GM23338 (cell line): ENCODE measurements around the gene MYD88. TPM values are rescaled to one million over a fixed set of nuclear protein-coding genes. Genes with fewer than 3 reads are reported as not detected.

ENCODE experiments used
- ATAC-seq: fragments of 200-7000 bp; cut with Tn5 transposase; 3 replicates; pipeline ENCODE4 v1.9.1; 2020
- DNase-seq: peaks from one replicate; pipeline ENCODE4 v3.0.0-alpha.2; 2015; ENCODE audit warnings: low spot score
- H2AFZ ChIP-seq: fragments of 200-600 bp; sonication (generic); 2 replicates; pipeline ENCODE4 v1.8.0; 2016; ENCODE audit warnings: antibody characterized with exemption, mild to moderate bottlenecking, moderate library complexity
- H3F3A ChIP-seq: fragments of 200-600 bp; sonication (generic); replicated peaks from 2 replicates; pipeline ENCODE4 v1.8.0; 2017; ENCODE audit warnings: antibody characterized with exemption, mixed run types, low read depth
- H3K27ac ChIP-seq: fragments of 200-600 bp; sonication (generic); 2 replicates; pipeline ENCODE4 v1.6.1; 2016; ENCODE audit warnings: low read depth
- H3K27me3 ChIP-seq: fragments of 200-600 bp; sonication (generic); 2 replicates; pipeline ENCODE4 v1.8.0; 2016; ENCODE audit warnings: mild to moderate bottlenecking, mixed run types, moderate library complexity; ENCODE audit not compliant: insufficient read depth
- H3K36me3 ChIP-seq: fragments of 200-600 bp; sonication (generic); 2 replicates; pipeline ENCODE4 v1.8.0; 2016; ENCODE audit warnings: mild to moderate bottlenecking; ENCODE audit not compliant: insufficient read depth
- H3K4me1 ChIP-seq: fragments of 200-600 bp; sonication (generic); 2 replicates; pipeline ENCODE4 v1.8.0; 2016; ENCODE audit warnings: mild to moderate bottlenecking, moderate library complexity; ENCODE audit not compliant: insufficient read depth
- H3K4me2 ChIP-seq: fragments of 200-600 bp; sonication (generic); 2 replicates; pipeline ENCODE4 v1.7.1; 2017; ENCODE audit warnings: mixed run types
- H3K4me3 ChIP-seq: fragments of 200-600 bp; sonication (generic); 2 replicates; pipeline ENCODE4 v1.6.1; 2016; ENCODE audit warnings: mixed run types
- H3K79me2 ChIP-seq: fragments of 200-600 bp; sonication (generic); replicated peaks from 2 replicates; pipeline ENCODE4 v1.8.0; 2017; ENCODE audit warnings: mild to moderate bottlenecking; ENCODE audit not compliant: insufficient read depth
- H3K9me2 ChIP-seq: fragments of 200-600 bp; sonication (generic); 2 replicates; pipeline ENCODE4 v1.8.0; 2017; ENCODE audit not compliant: insufficient read depth
- H4K20me1 ChIP-seq: fragments of 200-600 bp; sonication (generic); replicated peaks from 2 replicates; pipeline ENCODE4 v1.8.0; 2017; ENCODE audit warnings: mild to moderate bottlenecking; ENCODE audit not compliant: insufficient read depth
- H3K27ac Mint-ChIP-seq: 2 replicates; pipeline ENCODE4 v1.8.0; 2020; ENCODE audit warnings: inconsistent platforms, mild to moderate bottlenecking, moderate library complexity, mixed read lengths
- H3K27me3 Mint-ChIP-seq: 3 replicates; pipeline ENCODE4 v1.8.0; 2022; ENCODE audit warnings: low read depth, mild to moderate bottlenecking, moderate library complexity, mixed read lengths, inconsistent platforms; ENCODE audit not compliant: insufficient read depth, poor library complexity
- H3K36me3 Mint-ChIP-seq: 3 replicates; pipeline ENCODE4 v1.8.0; 2021; ENCODE audit warnings: low read depth, mild to moderate bottlenecking, inconsistent platforms, moderate library complexity, mixed read lengths
- H3K4me1 Mint-ChIP-seq: 3 replicates; pipeline ENCODE4 v1.8.0; 2020; ENCODE audit warnings: mild to moderate bottlenecking, inconsistent platforms, mixed read lengths
- H3K4me3 Mint-ChIP-seq: 3 replicates; pipeline ENCODE4 v1.8.0; 2021; ENCODE audit warnings: moderate library complexity, mild to moderate bottlenecking, inconsistent platforms, mixed read lengths
- H3K9me3 Mint-ChIP-seq: 3 replicates; pipeline ENCODE4 v1.8.0; 2020; ENCODE audit warnings: moderate library complexity, mild to moderate bottlenecking, inconsistent platforms, mixed read lengths
- CREB1 ChIP-seq: fragments of 250-450 bp; sonication (Bioruptor Pico); IDR thresholded peaks from 2 replicates; pipeline ENCODE4 v1.5.0; 2020; ENCODE audit warnings: low read depth, mild to moderate bottlenecking, moderate library complexity
- EZH2 ChIP-seq: fragments of 200-600 bp; sonication (generic); IDR thresholded peaks from one replicate; pipeline ENCODE4 v1.8.0; 2017; ENCODE audit warnings: antibody characterized with exemption, mild to moderate bottlenecking, low read depth; ENCODE audit not compliant: unreplicated experiment
- JUNB ChIP-seq: IDR thresholded peaks from one replicate; pipeline ENCODE4 v1.6.1; 2016; ENCODE audit warnings: antibody characterized with exemption; ENCODE audit not compliant: unreplicated experiment
- NANOG ChIP-seq: IDR thresholded peaks from 2 replicates; pipeline ENCODE4 v1.6.1; 2016; ENCODE audit warnings: antibody characterized with exemption, borderline replicate concordance
- POLR2AphosphoS5 ChIP-seq: IDR thresholded peaks from 2 replicates; pipeline ENCODE4 v1.6.1; 2016; ENCODE audit warnings: antibody characterized with exemption, low read depth
- STAT1 ChIP-seq: IDR thresholded peaks from one replicate; pipeline ENCODE4 v1.6.1; 2016; ENCODE audit warnings: antibody characterized with exemption; ENCODE audit not compliant: unreplicated experiment
- ZNF114 ChIP-seq: fragments of 250-450 bp; sonication (Bioruptor Pico); IDR thresholded peaks from 2 replicates; pipeline ENCODE4 v1.5.0; 2020; ENCODE audit warnings: mild to moderate bottlenecking, moderate library complexity
- polyA plus RNA-seq: library from polyadenylated mRNA; unstranded; fragments of >200 nt; fragmentation: Nextera tagmentation; extraction: Ambion mirVana; gene quantifications from 2 replicates; pipeline ENCODE4 v1.2.1, GENCODE V29; 2016
- total RNA-seq: library from RNA; depleted of rRNA; stranded (reverse); fragments of >200 nt; shearing (Covaris generic); gene quantifications from 2 replicates; pipeline ENCODE4 v1.2.3, GENCODE V29; 2014
- TF ChIP-seq, protein P1 (sequence below): fragments of 250-450 bp; sonication (Bioruptor Pico); IDR thresholded peaks from 2 replicates; pipeline ENCODE4 v1.5.0; 2020; ENCODE audit warnings: mild to moderate bottlenecking, moderate library complexity
- TF ChIP-seq, protein P2 (sequence below), 2 experiments: fragments of 200-600 bp in 1 of 2; sonication (generic) in 1 of 2; conservative IDR thresholded peaks; 2 replicates each; pipeline versions ENCODE4 v1.5.1 to v1.6.1; 2016 to 2017; ENCODE audit warnings: antibody characterized with exemption in 2 of 2, low read depth in 2 of 2, mild to moderate bottlenecking in 2 of 2, moderate library complexity in 1 of 2
- TF ChIP-seq, protein P3 (sequence below): IDR thresholded peaks from 2 replicates; pipeline ENCODE4 v1.6.1; 2016; ENCODE audit warnings: antibody characterized with exemption

The MYD88 gene
- total and polyA plus RNA-seq, 2 experiments from 2014 or later, result 15.5 to 26.0 TPM

DNA sequence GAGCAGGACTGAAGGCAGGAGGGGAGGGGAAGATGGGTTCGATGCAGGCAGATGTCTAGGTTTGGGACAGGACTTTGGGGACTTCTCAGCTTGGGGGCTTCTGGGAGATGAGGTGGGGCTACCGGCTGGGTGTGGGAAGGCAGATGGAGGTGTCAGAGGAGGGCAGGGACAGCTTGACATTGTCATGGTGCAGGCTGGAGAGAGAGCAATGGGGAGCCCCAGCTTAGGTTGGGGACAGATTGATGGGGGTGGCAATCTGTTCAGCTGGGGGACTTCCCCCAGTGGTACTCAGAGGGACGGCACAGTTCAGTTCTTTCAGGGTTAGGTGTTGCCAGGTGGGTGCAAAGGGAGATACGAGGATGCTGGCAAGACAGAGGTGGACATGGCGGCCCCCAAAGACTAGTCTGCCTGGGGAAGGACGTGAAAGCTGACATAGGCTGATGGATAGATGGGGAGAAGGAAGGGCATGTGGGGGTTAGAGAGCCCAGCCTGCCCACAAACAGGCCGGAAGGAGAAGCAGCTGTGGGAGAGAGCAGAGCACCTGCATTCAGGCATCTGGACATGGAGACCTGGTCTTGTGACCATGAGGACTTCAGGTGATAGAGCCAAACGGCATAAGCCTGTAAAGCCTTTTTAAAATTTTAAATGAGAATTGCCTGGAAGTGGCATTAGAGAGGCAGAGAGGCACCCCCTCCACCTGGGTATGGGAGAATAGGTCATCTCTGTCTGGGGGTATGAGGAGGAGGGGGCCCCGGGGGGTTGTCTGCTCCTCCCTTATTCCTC lies 22.6 kb upstream of the MYD88 start:
- Histone ChIP-seq H3K79me2 (no peaks in the 10 kb centered on the region), H3F3A (no peaks in the 10 kb centered on the region), H4K20me1 (no peaks in the 10 kb centered on the region; the same call in 1 of the 2 replicates), H3K27me3 (no peaks in the 10 kb centered on the region), H3K4me2 (no peak overlapping the region), H3K4me1 (no peaks in the 10 kb centered on the region), H2AFZ (no peak overlapping the region), H3K36me3 (no peaks in the 10 kb centered on the region), H3K4me3 (no peak overlapping the region), H3K9me2 (no peaks in the 10 kb centered on the region), H3K27ac (no peak overlapping the region)
- Mint-ChIP-seq H3K9me3 (no peaks in the 10 kb centered on the region; the same call in 2 of the 3 replicates), H3K27ac (no peak overlapping the region), H3K36me3 (peaks cover 3% of the 10 kb centered on the region; the same call in 2 of the 3 replicates), H3K4me1 (no peaks in the 10 kb centered on the region), H3K4me3 (no peak overlapping the region), H3K27me3 (peaks cover 20% of the 10 kb centered on the region)
- ATAC-seq (no peak), DNase-seq (no peak)
- no peak for TF ChIP-seq STAT1
- no peak for TF ChIP-seq CREB1 (CRISPR knock-in tag)
- no peak for TF ChIP-seq JUNB
- TF ChIP-seq, protein P1, sequence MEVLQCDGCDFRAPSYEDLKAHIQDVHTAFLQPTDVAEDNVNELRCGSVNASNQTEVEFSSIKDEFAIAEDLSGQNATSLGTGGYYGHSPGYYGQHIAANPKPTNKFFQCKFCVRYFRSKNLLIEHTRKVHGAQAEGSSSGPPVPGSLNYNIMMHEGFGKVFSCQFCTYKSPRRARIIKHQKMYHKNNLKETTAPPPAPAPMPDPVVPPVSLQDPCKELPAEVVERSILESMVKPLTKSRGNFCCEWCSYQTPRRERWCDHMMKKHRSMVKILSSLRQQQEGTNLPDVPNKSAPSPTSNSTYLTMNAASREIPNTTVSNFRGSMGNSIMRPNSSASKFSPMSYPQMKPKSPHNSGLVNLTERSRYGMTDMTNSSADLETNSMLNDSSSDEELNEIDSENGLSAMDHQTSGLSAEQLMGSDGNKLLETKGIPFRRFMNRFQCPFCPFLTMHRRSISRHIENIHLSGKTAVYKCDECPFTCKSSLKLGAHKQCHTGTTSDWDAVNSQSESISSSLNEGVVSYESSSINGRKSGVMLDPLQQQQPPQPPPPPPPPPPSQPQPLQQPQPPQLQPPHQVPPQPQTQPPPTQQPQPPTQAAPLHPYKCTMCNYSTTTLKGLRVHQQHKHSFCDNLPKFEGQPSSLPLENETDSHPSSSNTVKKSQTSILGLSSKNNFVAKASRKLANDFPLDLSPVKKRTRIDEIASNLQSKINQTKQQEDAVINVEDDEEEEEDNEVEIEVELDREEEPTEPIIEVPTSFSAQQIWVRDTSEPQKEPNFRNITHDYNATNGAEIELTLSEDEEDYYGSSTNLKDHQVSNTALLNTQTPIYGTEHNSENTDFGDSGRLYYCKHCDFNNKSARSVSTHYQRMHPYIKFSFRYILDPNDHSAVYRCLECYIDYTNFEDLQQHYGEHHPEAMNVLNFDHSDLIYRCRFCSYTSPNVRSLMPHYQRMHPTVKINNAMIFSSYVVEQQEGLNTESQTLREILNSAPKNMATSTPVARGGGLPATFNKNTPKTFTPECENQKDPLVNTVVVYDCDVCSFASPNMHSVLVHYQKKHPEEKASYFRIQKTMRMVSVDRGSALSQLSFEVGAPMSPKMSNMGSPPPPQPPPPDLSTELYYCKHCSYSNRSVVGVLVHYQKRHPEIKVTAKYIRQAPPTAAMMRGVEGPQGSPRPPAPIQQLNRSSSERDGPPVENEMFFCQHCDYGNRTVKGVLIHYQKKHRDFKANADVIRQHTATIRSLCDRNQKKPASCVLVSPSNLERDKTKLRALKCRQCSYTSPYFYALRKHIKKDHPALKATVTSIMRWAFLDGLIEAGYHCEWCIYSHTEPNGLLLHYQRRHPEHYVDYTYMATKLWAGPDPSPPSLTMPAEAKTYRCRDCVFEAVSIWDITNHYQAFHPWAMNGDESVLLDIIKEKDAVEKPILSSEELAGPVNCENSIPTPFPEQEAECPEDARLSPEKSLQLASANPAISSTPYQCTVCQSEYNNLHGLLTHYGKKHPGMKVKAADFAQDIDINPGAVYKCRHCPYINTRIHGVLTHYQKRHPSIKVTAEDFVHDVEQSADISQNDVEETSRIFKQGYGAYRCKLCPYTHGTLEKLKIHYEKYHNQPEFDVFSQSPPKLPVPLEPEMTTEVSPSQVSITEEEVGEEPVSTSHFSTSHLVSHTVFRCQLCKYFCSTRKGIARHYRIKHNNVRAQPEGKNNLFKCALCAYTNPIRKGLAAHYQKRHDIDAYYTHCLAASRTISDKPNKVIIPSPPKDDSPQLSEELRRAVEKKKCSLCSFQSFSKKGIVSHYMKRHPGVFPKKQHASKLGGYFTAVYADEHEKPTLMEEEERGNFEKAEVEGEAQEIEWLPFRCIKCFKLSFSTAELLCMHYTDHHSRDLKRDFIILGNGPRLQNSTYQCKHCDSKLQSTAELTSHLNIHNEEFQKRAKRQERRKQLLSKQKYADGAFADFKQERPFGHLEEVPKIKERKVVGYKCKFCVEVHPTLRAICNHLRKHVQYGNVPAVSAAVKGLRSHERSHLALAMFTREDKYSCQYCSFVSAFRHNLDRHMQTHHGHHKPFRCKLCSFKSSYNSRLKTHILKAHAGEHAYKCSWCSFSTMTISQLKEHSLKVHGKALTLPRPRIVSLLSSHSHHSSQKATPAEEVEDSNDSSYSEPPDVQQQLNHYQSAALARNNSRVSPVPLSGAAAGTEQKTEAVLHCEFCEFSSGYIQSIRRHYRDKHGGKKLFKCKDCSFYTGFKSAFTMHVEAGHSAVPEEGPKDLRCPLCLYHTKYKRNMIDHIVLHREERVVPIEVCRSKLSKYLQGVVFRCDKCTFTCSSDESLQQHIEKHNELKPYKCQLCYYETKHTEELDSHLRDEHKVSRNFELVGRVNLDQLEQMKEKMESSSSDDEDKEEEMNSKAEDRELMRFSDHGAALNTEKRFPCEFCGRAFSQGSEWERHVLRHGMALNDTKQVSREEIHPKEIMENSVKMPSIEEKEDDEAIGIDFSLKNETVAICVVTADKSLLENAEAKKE, result no peak
- no peak for TF ChIP-seq ZNF114
- TF ChIP-seq NANOG, result no peak
- no peak for TF ChIP-seq EZH2
- no peak for TF ChIP-seq POLR2AphosphoS5
- TF ChIP-seq, protein P2, sequence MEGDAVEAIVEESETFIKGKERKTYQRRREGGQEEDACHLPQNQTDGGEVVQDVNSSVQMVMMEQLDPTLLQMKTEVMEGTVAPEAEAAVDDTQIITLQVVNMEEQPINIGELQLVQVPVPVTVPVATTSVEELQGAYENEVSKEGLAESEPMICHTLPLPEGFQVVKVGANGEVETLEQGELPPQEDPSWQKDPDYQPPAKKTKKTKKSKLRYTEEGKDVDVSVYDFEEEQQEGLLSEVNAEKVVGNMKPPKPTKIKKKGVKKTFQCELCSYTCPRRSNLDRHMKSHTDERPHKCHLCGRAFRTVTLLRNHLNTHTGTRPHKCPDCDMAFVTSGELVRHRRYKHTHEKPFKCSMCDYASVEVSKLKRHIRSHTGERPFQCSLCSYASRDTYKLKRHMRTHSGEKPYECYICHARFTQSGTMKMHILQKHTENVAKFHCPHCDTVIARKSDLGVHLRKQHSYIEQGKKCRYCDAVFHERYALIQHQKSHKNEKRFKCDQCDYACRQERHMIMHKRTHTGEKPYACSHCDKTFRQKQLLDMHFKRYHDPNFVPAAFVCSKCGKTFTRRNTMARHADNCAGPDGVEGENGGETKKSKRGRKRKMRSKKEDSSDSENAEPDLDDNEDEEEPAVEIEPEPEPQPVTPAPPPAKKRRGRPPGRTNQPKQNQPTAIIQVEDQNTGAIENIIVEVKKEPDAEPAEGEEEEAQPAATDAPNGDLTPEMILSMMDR (conservative IDR thresholded peaks at IDR 0.05; ENCODE audit: low read depth in 2 of 2), result no peak
- TF ChIP-seq, protein P3, sequence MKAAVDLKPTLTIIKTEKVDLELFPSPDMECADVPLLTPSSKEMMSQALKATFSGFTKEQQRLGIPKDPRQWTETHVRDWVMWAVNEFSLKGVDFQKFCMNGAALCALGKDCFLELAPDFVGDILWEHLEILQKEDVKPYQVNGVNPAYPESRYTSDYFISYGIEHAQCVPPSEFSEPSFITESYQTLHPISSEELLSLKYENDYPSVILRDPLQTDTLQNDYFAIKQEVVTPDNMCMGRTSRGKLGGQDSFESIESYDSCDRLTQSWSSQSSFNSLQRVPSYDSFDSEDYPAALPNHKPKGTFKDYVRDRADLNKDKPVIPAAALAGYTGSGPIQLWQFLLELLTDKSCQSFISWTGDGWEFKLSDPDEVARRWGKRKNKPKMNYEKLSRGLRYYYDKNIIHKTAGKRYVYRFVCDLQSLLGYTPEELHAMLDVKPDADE, result no peak
